ENCODE results near the gene KATNBL1.

Gene KATNBL1

DNA sequence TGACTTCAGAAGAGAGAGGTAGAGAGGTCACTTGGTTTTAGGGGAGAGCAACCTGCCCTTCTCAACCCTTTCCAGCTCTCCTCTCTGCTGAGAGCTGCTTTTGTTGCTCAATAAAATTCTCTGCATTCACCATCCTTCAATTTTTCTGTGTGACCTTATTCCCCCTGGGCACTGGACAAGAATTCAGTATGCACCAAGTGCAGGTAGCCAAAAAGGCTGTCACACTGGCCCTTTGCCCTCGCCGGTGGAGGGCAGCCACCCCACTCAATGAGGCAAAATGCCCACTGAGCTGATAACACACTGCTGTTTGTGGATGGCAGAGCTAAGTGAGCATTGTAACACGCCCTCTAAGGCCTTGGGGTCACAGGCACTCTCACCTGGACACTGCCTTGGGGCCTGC is 95.2 kb downstream of the KATNBL1 start:
- no peak for DNase-seq (ENCODE audit: low read depth in 2 of 2)

DNA sequence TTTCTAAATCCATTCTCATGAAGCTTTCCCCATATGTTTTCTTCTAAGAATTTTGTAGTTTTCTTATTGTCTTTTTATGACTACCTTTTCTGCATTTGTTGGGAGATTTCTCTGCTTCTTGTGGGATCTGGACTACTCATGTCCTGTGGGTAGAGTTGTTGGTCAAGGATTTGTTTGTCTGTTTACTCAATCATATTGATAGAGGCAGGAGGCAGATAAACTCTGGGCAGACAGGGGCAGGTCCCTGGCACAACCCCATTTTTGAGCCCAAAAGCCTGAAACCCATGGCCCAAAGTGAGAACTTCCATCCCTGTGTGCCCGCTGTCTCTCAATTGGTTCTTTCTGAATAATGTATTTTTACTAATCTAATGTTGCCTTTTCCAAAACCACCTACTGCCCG is 95.7 kb downstream of the KATNBL1 start:
- DNase-seq (ENCODE audit: low read depth in 2 of 2): no peak

DNA sequence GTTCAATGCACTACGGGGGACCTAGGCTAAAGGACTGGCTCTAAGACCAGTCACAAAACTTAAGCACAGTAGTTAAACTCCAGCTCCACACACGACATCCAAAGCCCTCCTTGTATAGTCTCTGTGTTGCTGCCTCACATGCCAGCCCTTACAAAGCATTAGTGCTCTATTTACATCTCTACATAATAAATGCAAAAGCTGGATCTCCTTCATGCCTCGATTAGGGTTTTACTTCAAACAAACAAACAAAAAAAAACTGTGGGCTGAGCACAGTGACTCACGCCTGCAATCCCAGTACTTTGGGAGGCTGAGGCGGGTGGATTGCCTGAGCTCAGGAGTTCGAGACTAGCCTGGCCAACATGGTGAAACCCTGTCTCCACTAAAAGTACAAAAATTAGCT is 98.4 kb downstream of the KATNBL1 start:
- no peak for DNase-seq (ENCODE audit: low read depth in 2 of 2)

DNA sequence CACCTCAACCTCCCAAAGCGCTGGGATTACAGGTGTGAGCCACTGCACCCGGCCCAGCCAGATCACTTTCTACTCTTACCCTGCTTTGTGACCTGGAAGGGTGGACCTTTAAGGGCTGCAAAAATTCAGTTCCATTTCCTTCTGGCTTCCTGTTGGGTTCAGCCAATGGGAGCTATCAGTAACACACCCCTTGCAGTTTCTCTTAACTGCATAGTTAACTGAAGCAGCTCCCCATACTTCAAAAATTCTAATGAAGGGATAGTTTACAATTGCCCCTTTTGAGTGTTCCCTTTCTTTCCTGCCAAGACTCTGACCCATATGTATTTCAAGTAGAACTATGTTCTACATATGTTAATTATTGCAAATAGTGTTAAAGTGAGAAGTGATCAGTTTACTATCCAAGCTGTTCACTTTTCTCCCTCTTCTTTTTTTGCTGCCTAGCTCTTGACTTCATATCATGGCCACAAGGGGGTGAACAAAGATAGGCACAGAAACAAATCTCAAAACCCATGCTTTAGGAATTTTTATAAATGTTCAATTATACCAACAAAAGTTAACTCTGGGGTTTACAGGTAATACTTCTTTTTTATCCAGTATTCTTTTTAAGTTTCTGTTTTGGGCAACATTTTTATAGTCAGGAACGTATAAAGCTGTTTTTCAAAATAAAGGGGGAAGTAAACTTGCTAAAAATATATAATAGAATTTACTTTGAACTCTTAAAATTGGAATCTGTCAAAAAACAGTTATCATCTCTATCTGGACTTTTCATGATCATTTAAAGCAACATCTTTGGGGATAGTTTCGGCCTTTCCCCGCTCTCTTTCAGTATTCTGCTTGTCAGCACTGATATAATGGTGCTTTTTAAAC is 99.9 kb downstream of the KATNBL1 start:
- no peak for DNase-seq (ENCODE audit: low read depth in 2 of 2)

DNA sequence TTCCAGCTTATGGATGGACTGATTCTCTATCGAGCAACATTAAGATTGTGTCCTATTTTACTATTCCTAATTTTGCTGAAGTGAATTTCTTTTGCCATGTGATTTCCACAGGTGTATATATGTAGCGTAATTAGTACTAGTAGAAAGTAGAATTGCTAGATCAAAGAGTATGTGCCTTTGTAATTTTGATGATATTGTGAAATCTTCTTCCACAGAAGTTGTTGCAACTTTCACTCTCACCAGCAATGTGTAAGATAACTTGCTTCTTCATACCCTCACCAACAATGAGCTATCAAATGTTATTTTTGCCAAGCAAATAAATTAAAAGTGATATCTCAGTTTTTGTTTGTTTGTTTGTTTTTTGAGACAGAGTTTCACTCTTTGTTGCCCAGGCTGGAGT is 102.6 kb downstream of the KATNBL1 start:
- no peak for DNase-seq (ENCODE audit: low read depth in 2 of 2)

DNA sequence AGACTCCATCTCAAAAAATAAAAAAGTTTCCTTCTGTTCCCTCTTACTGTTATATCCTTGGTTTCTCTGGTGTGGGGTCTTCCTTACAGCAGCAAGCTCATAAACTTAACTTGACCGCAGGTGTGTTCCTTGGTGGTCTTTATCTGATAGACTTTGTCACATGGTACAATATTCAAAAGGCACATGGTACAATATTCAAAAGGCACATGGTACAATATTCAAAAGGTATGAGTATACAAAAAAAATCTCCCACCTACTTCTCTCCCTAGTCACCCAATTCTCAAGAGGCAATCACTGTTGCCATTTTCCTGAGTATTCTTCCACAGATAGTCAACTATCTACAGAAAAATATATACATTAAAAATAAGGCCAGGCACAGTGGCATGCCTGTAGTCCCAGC is 103.5 kb downstream of the KATNBL1 start:
- DNase-seq (ENCODE audit: low read depth in 2 of 2): no peak

DNA sequence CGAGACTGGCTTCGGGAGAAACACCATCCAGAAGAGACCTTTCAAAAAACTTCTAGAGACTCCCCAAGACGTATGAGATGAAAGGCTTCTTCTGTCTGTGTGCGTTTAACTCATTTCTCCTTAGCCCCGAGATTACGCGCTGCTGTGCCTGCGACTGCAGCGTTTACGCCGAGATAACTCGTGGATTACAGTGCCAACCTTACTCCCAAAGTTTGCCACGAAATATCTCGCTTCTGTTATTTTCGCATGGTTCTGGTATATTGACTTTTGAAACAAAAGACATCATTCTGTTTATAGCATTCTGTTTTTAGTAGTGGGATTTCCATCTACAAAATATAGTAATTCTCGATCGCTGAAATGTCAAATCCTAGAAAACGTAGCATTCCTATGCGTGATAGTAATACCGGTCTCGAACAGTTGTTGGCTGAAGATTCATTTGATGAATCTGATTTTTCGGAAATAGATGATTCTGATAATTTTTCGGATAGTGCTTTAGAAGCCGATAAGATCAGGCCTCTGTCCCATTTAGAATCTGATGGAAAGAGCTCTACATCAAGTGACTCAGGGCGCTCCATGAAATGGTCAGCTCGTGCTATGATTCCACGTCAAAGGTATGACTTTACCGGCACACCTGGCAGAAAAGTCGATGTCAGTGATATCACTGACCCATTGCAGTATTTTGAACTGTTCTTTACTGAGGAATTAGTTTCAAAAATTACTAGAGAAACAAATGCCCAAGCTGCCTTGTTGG is 107.5 kb downstream of the KATNBL1 start:
- DNase-seq (ENCODE audit: low read depth in 2 of 2): no peak

DNA sequence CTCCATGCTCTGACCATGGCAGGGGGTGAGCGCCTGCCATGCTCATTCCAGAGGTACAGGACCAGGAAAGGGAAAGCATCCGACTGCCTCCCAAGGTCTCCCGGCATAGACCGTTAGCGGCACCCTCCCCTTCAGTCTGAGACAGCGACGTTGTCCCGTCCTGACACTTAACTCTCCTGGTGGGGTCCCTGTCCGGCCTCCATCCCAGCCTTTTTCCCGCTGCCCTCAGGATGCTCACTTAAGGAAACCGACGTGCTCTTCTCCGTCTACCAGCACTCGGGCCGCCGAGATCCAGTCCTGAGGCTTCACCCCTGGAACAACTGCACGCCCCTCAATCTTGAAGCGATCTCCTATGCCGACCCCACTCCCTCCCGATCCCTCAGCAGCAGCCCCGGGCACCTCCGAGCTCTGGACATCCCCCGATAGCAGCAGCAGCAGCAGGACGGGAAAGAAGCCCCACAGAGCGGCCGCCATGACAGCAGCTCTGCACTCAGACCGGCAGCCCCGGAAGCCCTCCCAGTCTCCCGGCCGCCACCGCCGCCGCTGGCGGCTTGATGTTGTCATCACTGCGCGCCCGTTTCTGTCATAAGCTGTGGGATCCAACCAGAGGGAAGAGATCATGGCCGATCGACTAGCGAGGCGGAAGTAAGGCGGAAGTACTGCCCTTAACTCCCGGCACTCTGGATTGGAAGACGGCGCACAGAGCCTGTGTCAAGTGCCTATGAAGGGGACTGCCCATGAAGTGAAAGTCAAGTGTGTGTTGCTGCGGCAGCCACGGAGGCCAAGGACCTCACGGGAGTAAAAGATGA is 108.3 kb downstream of the KATNBL1 start, which contains the start of the genes EMC7 and PGBD4:
Gene EMC7, minus strand, starts transcription at position 497 of the 809 bp plus-strand sequence. Its CDS starts 23 bp downstream, at position 474.
Gene PGBD4, plus strand, starts transcription at position 718 of the 809 bp plus-strand sequence. CDS start 449 bp downstream, outside the sequence.
- peak; percentile 99 to 100 for DNase-seq (ENCODE audit: low read depth in 2 of 2)

DNA sequence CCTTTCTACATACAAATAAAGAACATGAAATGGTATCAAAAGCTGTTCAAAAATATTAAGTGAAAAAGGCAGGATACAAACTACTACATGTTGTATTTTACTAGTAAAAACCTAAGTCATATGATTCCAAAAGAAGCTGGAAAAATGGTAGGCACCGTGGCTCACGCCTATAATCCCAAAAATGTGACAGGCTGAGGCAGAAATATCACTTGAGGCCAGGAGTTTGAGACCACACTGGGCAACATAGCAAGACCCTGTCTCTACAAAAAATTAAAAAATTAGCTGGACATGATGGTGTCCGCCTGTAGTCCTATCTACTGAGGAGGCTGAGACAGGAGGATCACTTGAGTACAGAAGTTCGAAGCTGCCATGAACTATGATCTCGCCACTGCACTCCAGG is 110.0 kb downstream of the KATNBL1 start:
- no peak for DNase-seq (ENCODE audit: low read depth in 2 of 2)

Data from stimulated activated CD8-positive, alpha-beta memory T cell treated with anti-CD3 and anti-CD28 coated beads, Interleukin-7, amount 100 ng/mL, for 1 hour (primary cell).